Measurements from ENCODE around the gene EFHD1. TPM values are rescaled to one million over a fixed set of nuclear protein-coding genes. Genes with fewer than 3 reads are reported as not detected.
A peak's percentile ranks its signal among the peaks of the same experiment; 100 is the strongest.

The EFHD1 gene
- total RNA-seq, 5 donors from 2014 or later (not counting 1 experiment from before 2014, with no cell fraction given) = 0.93 to 3.0 (median 2.3) TPM

GRCh38 chr2:232697059-232697806 is 63.8 kb downstream of the EFHD1 start, which contains the start of gene GIGYF2:
Gene GIGYF2, plus strand, starts transcription at chr2:232697331. Its CDS starts 37,867 bp downstream, at chr2:232735198.
- ChIA-PET CTCF (no interaction called here), POLR2A (interaction anchor here in 1 of 2 donors (0.7 kb wide), 1 partner anchor 19 kb away, joined by 3 read pairs; no protein-coding TSS in a partner anchor)
- H3K9me3 Mint-ChIP-seq = peaks cover 0 to 9% (median 3%) of the 10 kb centered on the region in 3 donors
- H3K36me3 Mint-ChIP-seq = peaks cover 16% of the 10 kb centered on the region
- peak within 1 kb of the TSS; percentile 91 to 94 for H3K4me3 ChIP-seq (ENCODE audit: control insufficient read depth in 1 of 2, extremely low read depth in 1 of 2, low read length in 1 of 2)
- H3K4me1 ChIP-seq (ENCODE audit: control insufficient read depth in 1 of 2, extremely low read depth in 1 of 2, insufficient read depth in 2 of 2, low read length in 2 of 2) = peaks cover 26 to 31% of the 10 kb centered on the region in 2 experiments
- under 1% methylated on average over 54 of the region's 71 CpGs for WGBS (ENCODE audit: insufficient coverage)
- peaks cover 31 to 42% (median 35%) of the 10 kb centered on the region in 3 donors for H3K4me1 Mint-ChIP-seq
- peak within 1 kb of the TSS; percentile 89 to 93 (median 93) for H3K4me3 Mint-ChIP-seq
- peak within 1 kb of the TSS; percentile 72 for H3K27ac ChIP-seq (ENCODE audit: low read length)
- H3K36me3 ChIP-seq (ENCODE audit: control insufficient read depth in 2 of 2, extremely low read depth in 1 of 2, insufficient read depth in 1 of 2, low read length in 1 of 2) = peaks cover 0 to 4% of the 10 kb centered on the region in 2 donors
- no peaks in the 10 kb centered on the region for H3K27me3 ChIP-seq (replicated peaks in 1 of 2; ENCODE audit: control insufficient read depth in 2 of 2, extremely low read depth in 1 of 2, insufficient read depth in 2 of 2, low read length in 1 of 2)
- peak within 1 kb of the TSS; percentile 70 to 82 for H3K27ac Mint-ChIP-seq
- no peaks in the 10 kb centered on the region for H3K27me3 Mint-ChIP-seq
- peak; percentile 87 to 92 (median 90) for ATAC-seq (replicated peaks in 1 of 4)
- DNase-seq = peak; percentile 79 to 95 (median 87)
- no peaks in the 10 kb centered on the region for H3K9me3 ChIP-seq

- H3K36me3 Mint-ChIP-seq = peaks cover 19% of the 10 kb centered on the region
- peak in 4 of 35 experiments; percentile 3 to 8 (median 6) for DNase-seq
- POLR2A ChIA-PET = interaction anchor here in 1 of 2 donors (0.7 kb wide), 1 partner anchor 19 kb away, joined by 3 read pairs; no protein-coding TSS in a partner anchor
These were observed 64.4 kb downstream of the EFHD1 start for GRCh38 chr2:232697807-232698110.

GRCh38 chr2:232698556-232699091 is 65.2 kb downstream of the EFHD1 start:
- DNase-seq = no peak
- peaks cover 22% of the 10 kb centered on the region for H3K36me3 Mint-ChIP-seq
- CTCF ChIA-PET = no interaction called here
- Histone ChIP-seq H3K4me3 (ENCODE audit: control insufficient read depth in 1 of 2, extremely low read depth in 1 of 2, low read length in 1 of 2) (peak overlapping the region; percentile 91 to 94), H3K9me3 (no peaks in the 10 kb centered on the region), H3K27me3 (replicated peaks in 1 of 2; ENCODE audit: control insufficient read depth in 2 of 2, extremely low read depth in 1 of 2, insufficient read depth in 2 of 2, low read length in 1 of 2) (no peaks in the 10 kb centered on the region), H3K4me1 (ENCODE audit: control insufficient read depth in 1 of 2, extremely low read depth in 1 of 2, insufficient read depth in 2 of 2, low read length in 2 of 2) (peaks cover 26 to 34% of the 10 kb centered on the region in 2 experiments), H3K27ac (ENCODE audit: low read length) (no peak overlapping the region), H3K36me3 (ENCODE audit: control insufficient read depth in 2 of 2, extremely low read depth in 1 of 2, insufficient read depth in 1 of 2, low read length in 1 of 2) (peaks cover 2 to 6% of the 10 kb centered on the region in 2 donors)
- H3K9me3 Mint-ChIP-seq = peaks cover 0 to 9% (median 3%) of the 10 kb centered on the region in 3 donors
- H3K27ac Mint-ChIP-seq = peak overlapping the region in 1 of 2 donors; percentile 82
- peak overlapping the region; percentile 89 to 93 (median 93) for H3K4me3 Mint-ChIP-seq
- POLR2A ChIA-PET = no interaction called here
- peaks cover 39 to 52% (median 42%) of the 10 kb centered on the region in 3 donors for H3K4me1 Mint-ChIP-seq
- 33% methylated on average over 1 of the region's 4 CpGs for WGBS (ENCODE audit: insufficient coverage)
- no peaks in the 10 kb centered on the region for H3K27me3 Mint-ChIP-seq
- ATAC-seq (replicated peaks in 1 of 4) = no peak

More at GRCh38 chr2:232697807-232698110, 64.4 kb downstream of the EFHD1 start:
- H3K4me1 Mint-ChIP-seq = peaks cover 35 to 47% (median 39%) of the 10 kb centered on the region in 3 donors
- H3K9me3 Mint-ChIP-seq = peaks cover 0 to 9% (median 3%) of the 10 kb centered on the region in 3 donors
- Histone ChIP-seq H3K36me3 (ENCODE audit: control insufficient read depth in 2 of 2, extremely low read depth in 1 of 2, insufficient read depth in 1 of 2, low read length in 1 of 2) (peaks cover 0 to 4% of the 10 kb centered on the region in 2 donors), H3K27ac (ENCODE audit: low read length) (peak overlapping the region; percentile 72), H3K4me1 (ENCODE audit: control insufficient read depth in 1 of 2, extremely low read depth in 1 of 2, insufficient read depth in 2 of 2, low read length in 2 of 2) (peaks cover 26 to 34% of the 10 kb centered on the region in 2 experiments), H3K9me3 (no peaks in the 10 kb centered on the region), H3K4me3 (ENCODE audit: control insufficient read depth in 1 of 2, extremely low read depth in 1 of 2, low read length in 1 of 2) (peak overlapping the region; percentile 91 to 94), H3K27me3 (replicated peaks in 1 of 2; ENCODE audit: control insufficient read depth in 2 of 2, extremely low read depth in 1 of 2, insufficient read depth in 2 of 2, low read length in 1 of 2) (no peaks in the 10 kb centered on the region)
- H3K4me3 Mint-ChIP-seq = peak overlapping the region; percentile 89 to 93 (median 93)
- H3K27ac Mint-ChIP-seq = peak overlapping the region; percentile 70 to 82
- no peaks in the 10 kb centered on the region for H3K27me3 Mint-ChIP-seq
- ATAC-seq (replicated peaks in 1 of 4) = no peak
- CTCF ChIA-PET = no interaction called here
- 0% methylated on average over 11 of the region's 11 CpGs for WGBS (ENCODE audit: insufficient coverage)

GRCh38 chr2:232699110-232699509 is 65.7 kb downstream of the EFHD1 start:
- H3K27me3 Mint-ChIP-seq = no peaks in the 10 kb centered on the region
- no peaks in the 10 kb centered on the region for H3K27me3 ChIP-seq (replicated peaks in 1 of 2; ENCODE audit: control insufficient read depth in 2 of 2, extremely low read depth in 1 of 2, insufficient read depth in 2 of 2, low read length in 1 of 2)
- H3K4me1 ChIP-seq (ENCODE audit: control insufficient read depth in 1 of 2, extremely low read depth in 1 of 2, insufficient read depth in 2 of 2, low read length in 2 of 2) = peaks cover 26 to 34% of the 10 kb centered on the region in 2 experiments
- H3K4me3 Mint-ChIP-seq = peak overlapping the region; percentile 89 to 93 (median 93)
- H3K9me3 ChIP-seq = no peaks in the 10 kb centered on the region
- POLR2A ChIA-PET = no interaction called here
- H3K27ac ChIP-seq (ENCODE audit: low read length) = no peak overlapping the region
- 95% methylated on average over 2 of the region's 2 CpGs for WGBS (ENCODE audit: insufficient coverage)
- H3K36me3 ChIP-seq (ENCODE audit: control insufficient read depth in 2 of 2, extremely low read depth in 1 of 2, insufficient read depth in 1 of 2, low read length in 1 of 2) = peaks cover 4 to 10% of the 10 kb centered on the region in 2 donors
- CTCF ChIA-PET = no interaction called here
- DNase-seq (no peak), ATAC-seq (replicated peaks in 1 of 4) (no peak)
- H3K9me3 Mint-ChIP-seq = peaks cover 0 to 9% (median 3%) of the 10 kb centered on the region in 3 donors
- H3K4me1 Mint-ChIP-seq = peaks cover 44 to 56% (median 47%) of the 10 kb centered on the region in 3 donors
- H3K27ac Mint-ChIP-seq = peak overlapping the region in 1 of 2 donors; percentile 82
- peaks cover 27% of the 10 kb centered on the region for H3K36me3 Mint-ChIP-seq
- no peak overlapping the region for H3K4me3 ChIP-seq (ENCODE audit: control insufficient read depth in 1 of 2, extremely low read depth in 1 of 2, low read length in 1 of 2)

- Histone ChIP-seq H3K27me3 (replicated peaks in 1 of 2; ENCODE audit: control insufficient read depth in 2 of 2, extremely low read depth in 1 of 2, insufficient read depth in 2 of 2, low read length in 1 of 2) (no peaks in the 10 kb centered on the region), H3K36me3 (ENCODE audit: control insufficient read depth in 2 of 2, extremely low read depth in 1 of 2, insufficient read depth in 1 of 2, low read length in 1 of 2) (peaks cover 4 to 15% of the 10 kb centered on the region in 2 donors), H3K9me3 (no peaks in the 10 kb centered on the region), H3K4me3 (ENCODE audit: control insufficient read depth in 1 of 2, extremely low read depth in 1 of 2, low read length in 1 of 2) (no peak overlapping the region), H3K4me1 (ENCODE audit: control insufficient read depth in 1 of 2, extremely low read depth in 1 of 2, insufficient read depth in 2 of 2, low read length in 2 of 2) (peaks cover 26 to 34% of the 10 kb centered on the region in 2 experiments), H3K27ac (ENCODE audit: low read length) (no peak overlapping the region)
- peaks cover 33% of the 10 kb centered on the region for H3K36me3 Mint-ChIP-seq
- CTCF ChIA-PET = interaction anchor here in 1 of 2 donors (0.6 kb wide), 1 partner anchor 133 kb away, joined by 3 read pairs; no protein-coding TSS in a partner anchor
- H3K4me1 Mint-ChIP-seq = peaks cover 44 to 60% (median 50%) of the 10 kb centered on the region in 3 donors
- peak overlapping the region in 2 of 3 donors; percentile 46 to 93 for H3K4me3 Mint-ChIP-seq
- DNase-seq = no peak
- WGBS (ENCODE audit: insufficient coverage) = no CpG with 5 or more reads among the region's 1 CpG
- H3K27ac Mint-ChIP-seq = peak overlapping the region in 1 of 2 donors; percentile 39
- POLR2A ChIA-PET = no interaction called here
- no peaks in the 10 kb centered on the region for H3K27me3 Mint-ChIP-seq
- no peak for ATAC-seq (replicated peaks in 1 of 4)
- H3K9me3 Mint-ChIP-seq = peaks cover 0 to 3% (median 3%) of the 10 kb centered on the region in 3 donors
These were observed 66.8 kb downstream of the EFHD1 start for GRCh38 chr2:232700154-232700553.

GRCh38 chr2:232707076-232707475 is 73.7 kb downstream of the EFHD1 start:
- no peak for ATAC-seq (replicated peaks in 1 of 4)
- no peaks in the 10 kb centered on the region for H3K9me3 Mint-ChIP-seq
- H3K27ac Mint-ChIP-seq = no peak overlapping the region
- Histone ChIP-seq H3K4me1 (ENCODE audit: control insufficient read depth in 1 of 2, extremely low read depth in 1 of 2, insufficient read depth in 2 of 2, low read length in 2 of 2) (peaks cover 0 to 4% of the 10 kb centered on the region in 2 experiments), H3K4me3 (ENCODE audit: control insufficient read depth in 1 of 2, extremely low read depth in 1 of 2, low read length in 1 of 2) (no peak overlapping the region), H3K36me3 (ENCODE audit: control insufficient read depth in 2 of 2, extremely low read depth in 1 of 2, insufficient read depth in 1 of 2, low read length in 1 of 2) (peaks cover 4 to 31% of the 10 kb centered on the region in 2 donors), H3K27ac (ENCODE audit: low read length) (no peak overlapping the region), H3K9me3 (no peaks in the 10 kb centered on the region), H3K27me3 (replicated peaks in 1 of 2; ENCODE audit: control insufficient read depth in 2 of 2, extremely low read depth in 1 of 2, insufficient read depth in 2 of 2, low read length in 1 of 2) (no peaks in the 10 kb centered on the region)
- no peak for DNase-seq
- CTCF ChIA-PET = interaction anchor here (0.6 to 0.7 kb wide), 2 partner anchors 723 to 1014 kb away, joined by 3 to 5 read pairs; no protein-coding TSS in a partner anchor
- H3K27me3 Mint-ChIP-seq = no peaks in the 10 kb centered on the region
- peaks cover 20 to 31% (median 31%) of the 10 kb centered on the region in 3 donors for H3K4me1 Mint-ChIP-seq
- 100% methylated on average over 1 of the region's 4 CpGs for WGBS (ENCODE audit: insufficient coverage)
- no peak overlapping the region for H3K4me3 Mint-ChIP-seq
- H3K36me3 Mint-ChIP-seq = peaks cover 38% of the 10 kb centered on the region
- POLR2A ChIA-PET = no interaction called here
